ENCODE data around the gene SPI1. TPM values are rescaled to one million over a fixed set of nuclear protein-coding genes. Genes with fewer than 3 reads are reported as not detected.
A peak's percentile ranks its signal among the peaks of the same experiment; 100 is the strongest.

The SPI1 gene
- total RNA-seq (2014; rRNA removed; shearing (Covaris generic)): not detected in 2 replicates
- polyA plus RNA-seq (2015; cell fraction: cytosol; rRNA removed): not detected in 2 replicates
- not detected in 2 replicates for polyA plus RNA-seq (2015; cell fraction: nucleus; rRNA removed)

DNA sequence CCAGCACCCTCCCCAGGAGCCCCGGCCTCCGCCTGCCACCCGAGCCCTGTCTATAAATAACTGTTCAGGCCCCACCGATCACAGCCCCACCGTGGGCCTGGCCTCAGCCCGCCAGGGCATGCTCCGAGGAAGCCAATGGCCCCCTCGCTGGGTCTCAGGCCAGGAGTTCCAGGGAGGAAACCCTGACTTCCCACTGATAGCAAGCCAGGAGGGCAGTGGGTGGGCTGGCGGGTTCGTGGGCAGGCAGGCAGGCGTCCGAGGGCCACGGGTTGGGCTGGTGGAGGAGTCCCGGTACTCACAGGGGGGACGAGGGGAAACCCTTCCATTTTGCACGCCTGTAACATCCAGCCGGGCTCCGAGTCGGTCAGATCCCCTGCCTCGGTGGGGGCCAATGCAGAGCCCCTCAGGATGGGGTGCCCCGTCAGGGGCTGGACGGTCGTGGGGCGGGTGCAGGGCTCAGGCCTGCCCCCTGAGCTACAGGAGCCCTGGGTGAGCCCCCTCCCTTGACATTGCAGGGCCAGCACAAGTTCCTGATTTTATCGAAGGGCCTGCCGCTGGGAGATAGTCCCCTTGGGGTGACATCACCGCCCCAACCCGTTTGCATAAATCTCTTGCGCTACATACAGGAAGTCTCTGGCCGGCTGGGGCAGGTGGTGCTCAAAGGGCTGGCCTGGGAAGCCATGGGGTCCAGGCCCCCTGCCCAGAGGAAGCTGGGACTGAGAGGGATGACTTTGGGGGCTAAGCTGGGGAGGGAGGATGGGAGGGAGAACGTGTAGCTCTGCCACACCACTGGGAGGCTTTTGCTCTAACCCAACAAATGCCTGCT, at the start of gene SPI1:
Gene SPI1 (minus strand): TSS at position 538 of the 826 bp plus-strand sequence. CDS start 194 bp downstream, at position 344.
- DNase-seq (ENCODE audit: low read depth): no peak

DNA sequence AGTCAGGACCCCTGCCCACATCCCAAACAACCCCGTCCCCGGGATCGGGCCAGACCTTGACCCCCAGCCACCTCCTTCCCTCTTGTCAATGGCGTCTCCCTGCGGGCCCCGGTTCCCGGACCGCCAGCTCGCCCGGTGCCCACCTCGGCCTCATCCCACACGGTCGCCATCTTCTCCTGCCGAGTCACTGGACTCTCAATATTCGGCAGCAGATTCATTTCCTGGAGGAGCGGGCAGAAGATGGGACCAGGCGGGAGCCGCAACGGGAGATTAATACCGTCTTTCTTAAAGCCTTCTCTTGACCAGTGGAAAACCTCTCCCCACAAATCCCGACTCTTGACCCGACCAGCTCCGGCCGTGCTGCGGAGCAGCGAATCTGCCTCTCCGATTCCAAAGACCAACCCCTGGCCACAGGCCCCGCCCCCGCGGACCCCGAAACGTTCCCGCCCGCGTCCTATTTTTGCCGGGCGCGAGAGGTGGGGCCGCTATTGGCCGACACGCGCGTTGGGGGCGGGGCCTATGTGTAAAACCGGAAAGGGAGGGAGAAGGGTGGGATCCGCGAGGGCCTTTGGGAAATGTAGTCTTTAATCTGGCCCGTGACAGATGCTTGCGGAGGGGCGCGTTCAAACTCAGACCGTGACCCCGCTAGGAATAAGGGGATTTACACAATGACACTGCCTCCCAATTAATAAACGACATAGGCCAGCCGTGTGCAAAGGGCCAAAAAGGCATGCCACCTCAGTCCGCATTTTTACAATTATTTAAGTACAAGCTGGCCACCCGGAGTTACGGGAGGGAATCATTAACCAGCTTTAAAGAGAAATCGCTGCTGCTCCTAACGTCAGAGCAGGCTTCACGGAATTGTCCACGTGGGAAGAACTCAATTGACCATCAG, 48.0 kb upstream of the SPI1 start, which contains the start of gene PSMC3:
Gene PSMC3 (minus strand): TSS at position 378 of the 895 bp plus-strand sequence. CDS start 160 bp downstream, at position 218.
- DNase-seq (ENCODE audit: low read depth): peak; percentile 93

DNA sequence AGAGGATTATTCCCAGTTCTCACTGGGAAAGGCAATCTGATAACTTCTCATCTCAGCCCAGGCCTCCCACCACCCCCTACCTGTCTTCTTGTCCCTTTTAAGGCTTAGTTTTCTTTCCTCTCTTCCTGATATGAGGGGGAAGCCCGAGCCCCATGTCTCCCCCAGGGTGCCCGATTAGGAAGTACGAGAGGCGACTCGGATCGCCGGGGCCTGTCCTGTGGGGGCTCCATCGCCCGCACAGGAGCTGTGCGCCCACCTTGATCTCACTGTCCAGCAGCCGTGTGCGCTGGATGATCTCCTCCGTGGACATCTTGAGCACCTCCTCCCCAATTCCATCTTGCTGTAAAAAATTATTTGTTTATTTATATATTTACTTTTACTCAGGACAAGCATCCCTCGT, 47.3 kb upstream of the SPI1 start:
- DNase-seq (ENCODE audit: low read depth): no peak

DNA sequence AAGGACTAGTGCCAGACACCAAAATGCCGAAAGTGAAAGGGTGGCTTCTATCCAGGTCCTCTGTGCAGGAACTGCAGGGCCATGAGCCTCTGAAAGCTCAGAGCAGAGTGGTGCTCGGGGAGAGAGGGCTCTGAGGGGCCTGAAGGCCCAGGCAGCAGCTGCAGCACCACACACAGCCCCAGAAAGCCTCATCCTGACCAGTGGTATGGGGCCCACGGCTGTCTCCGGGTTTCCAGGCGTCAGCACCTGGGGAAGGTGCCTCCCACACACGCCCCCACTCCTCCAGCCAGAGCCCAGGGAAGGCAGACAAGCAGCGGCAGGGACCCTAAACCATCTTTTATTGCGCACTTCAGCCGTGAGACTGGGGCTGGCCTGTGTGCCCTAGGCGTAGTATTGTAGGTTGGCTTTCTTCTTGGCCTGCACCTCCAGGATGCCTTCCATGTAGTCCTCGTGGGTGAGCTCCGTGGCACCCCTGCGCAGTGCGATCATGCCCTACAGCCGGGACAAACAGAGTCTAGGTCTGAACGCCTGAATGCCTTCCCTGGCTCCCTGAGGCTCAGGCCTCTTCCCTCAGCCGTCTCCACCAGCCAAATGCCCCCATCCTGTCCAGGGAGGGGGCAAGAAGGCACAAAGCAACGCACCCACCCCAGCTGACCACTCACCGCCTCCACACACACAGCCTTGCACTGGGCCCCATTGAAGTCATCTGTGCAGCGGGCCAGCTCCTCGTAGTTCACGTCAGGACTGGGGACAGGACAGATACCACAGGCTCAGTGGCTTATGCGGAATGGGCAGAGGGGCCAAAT, 40.3 kb upstream of the SPI1 start:
- no peak for DNase-seq (ENCODE audit: low read depth)

DNA sequence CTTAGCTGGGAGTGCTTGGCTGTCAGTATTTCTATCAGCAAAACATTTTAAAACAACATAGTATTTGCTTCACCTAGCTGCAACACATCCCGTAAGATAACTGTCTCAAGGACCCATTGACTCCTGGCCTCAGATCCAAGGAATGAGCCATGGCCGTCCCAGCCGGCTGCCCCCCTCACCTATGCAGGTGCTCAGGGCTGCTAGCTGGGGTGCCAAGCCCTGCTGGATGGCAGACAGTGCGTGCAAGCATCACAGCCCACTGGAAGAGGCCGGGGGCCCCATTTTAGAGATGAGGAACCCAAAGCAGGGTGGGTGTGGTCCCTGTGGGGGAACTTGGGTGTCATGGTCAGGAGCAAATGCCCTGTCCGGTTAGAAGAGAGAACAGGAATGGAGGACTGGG, 39.4 kb upstream of the SPI1 start:
- DNase-seq (ENCODE audit: low read depth): no peak

DNA sequence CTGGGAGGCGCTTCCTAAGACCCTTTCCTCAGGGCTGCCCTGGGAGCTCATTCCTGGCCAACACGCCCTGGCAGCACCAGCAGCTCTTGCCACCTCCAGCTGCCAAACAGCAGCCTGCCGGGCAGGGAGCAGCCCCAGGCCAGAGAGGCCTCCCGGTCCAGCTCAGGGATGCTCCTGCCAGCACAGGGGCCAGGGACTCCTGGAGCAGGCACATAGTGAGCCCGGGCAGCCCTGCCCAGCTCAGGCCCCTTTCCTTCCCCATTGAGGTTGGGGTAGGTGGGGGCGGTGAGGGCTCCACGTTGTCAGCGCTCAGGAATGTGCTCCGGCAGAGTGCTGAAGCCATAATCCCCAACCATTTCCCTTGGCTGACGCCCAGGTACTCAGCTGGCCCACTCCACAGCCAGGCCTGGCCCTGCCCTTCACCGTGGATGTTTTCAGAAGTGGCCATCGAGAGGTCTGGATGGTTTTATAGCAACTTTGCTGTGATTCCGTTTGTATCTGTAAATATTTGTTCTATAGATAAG, 37.7 kb upstream of the SPI1 start:
- peak; percentile 95 for DNase-seq (ENCODE audit: low read depth)

DNA sequence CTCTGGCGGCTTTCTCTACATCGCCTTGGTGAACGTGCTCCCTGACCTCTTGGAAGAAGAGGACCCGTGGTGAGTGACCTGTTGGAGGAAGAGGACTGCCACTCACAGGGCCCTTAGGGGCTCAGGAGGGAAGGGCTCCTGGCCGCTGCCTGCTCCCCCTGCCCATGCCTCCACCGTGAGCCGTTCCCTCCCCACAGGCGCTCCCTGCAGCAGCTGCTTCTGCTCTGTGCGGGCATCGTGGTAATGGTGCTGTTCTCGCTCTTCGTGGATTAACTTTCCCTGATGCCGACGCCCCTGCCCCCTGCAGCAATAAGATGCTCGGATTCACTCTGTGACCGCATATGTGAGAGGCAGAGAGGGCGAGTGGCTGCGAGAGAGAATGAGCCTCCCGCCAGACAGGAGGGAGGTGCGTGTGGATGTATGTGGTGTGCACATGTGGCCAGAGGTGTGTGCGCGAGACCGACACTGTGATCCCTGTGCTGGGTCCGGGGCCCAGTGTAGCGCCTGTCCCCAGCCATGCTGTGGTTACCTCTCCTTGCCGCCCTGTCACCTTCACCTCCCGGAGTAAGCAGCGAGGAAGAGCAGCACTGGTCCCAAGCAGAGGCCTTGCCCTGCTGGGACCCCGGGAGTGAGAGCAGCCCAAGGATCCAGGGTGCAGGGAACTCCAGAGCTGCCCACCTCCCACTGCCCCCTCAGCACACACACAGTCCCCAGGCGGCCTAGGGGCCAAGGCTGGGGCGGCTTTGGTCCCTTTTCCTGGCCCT, 36.9 kb upstream of the SPI1 start:
- no peak for DNase-seq (ENCODE audit: low read depth)

DNA sequence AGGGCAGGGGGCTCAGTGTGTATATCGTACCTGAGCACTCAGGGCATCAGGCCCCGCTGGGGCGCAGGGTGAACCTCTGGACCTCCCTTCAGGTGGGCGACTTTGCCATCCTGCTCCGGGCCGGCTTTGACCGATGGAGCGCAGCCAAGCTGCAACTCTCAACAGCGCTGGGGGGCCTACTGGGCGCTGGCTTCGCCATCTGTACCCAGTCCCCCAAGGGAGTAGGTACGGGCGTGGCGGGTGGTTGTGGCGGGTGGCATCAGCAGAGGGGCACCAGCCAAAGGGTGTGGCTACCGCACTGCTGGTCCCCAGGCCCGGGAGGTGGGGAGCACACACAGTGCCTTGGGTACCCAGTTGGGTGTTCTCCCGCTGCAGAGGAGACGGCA, 36.3 kb upstream of the SPI1 start:
- no peak for DNase-seq (ENCODE audit: low read depth)

DNA sequence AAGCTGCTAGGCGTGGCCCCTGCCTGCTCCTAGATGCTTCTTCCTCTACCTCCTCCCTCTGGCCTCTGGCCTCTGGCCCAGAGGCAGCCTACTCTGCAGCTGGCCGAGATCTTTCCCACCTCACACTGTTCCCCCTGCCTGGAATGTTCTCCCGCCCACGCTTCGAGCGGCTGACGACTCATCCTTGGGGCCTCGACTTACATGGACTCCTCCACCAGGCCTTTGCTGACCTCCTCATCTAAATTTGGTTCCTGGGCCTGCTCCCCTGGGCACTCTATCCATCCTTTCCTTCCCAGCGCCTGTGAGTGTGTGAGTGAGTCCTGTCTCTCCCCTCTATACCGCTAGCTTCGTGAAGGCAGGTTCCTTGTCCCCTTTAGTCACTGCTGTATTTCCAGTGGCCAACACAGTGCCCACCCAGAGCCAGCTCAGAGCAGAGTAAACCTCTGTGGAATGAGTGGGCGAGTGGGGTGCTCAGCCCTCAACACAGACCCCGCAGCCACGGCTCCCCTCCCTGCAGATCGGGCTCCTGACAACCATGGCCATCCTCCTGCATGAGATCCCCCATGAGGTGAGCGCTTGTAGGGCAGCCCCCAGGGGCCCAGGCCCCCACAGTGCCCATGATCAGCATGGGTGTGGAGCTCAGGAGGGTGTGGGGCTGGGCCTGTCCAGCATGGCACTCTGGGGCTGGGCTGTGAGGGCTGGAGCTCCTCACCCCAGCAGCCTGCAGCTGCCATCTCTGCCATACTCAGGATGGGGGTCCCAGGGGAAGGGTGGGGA, 35.7 kb upstream of the SPI1 start:
- peak; percentile 21 for DNase-seq (ENCODE audit: low read depth)

DNA sequence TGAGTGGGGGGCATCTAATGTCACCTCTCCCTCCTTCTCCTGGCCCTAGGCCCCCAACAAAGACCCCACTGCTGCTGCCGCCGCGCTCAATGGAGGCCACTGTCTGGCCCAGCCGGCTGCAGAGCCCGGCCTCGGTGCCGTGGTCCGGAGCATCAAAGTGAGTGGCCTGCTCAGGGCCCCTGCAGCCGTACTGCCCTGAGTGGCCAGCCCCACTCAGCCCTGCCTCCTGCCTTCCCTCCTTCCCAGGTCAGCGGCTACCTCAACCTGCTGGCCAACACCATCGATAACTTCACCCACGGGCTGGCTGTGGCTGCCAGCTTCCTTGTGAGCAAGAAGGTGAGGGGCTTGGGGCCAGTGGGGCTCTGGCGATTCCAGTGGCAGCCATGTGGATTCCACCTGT, 35.0 kb upstream of the SPI1 start:
- DNase-seq (ENCODE audit: low read depth): no peak

DNA sequence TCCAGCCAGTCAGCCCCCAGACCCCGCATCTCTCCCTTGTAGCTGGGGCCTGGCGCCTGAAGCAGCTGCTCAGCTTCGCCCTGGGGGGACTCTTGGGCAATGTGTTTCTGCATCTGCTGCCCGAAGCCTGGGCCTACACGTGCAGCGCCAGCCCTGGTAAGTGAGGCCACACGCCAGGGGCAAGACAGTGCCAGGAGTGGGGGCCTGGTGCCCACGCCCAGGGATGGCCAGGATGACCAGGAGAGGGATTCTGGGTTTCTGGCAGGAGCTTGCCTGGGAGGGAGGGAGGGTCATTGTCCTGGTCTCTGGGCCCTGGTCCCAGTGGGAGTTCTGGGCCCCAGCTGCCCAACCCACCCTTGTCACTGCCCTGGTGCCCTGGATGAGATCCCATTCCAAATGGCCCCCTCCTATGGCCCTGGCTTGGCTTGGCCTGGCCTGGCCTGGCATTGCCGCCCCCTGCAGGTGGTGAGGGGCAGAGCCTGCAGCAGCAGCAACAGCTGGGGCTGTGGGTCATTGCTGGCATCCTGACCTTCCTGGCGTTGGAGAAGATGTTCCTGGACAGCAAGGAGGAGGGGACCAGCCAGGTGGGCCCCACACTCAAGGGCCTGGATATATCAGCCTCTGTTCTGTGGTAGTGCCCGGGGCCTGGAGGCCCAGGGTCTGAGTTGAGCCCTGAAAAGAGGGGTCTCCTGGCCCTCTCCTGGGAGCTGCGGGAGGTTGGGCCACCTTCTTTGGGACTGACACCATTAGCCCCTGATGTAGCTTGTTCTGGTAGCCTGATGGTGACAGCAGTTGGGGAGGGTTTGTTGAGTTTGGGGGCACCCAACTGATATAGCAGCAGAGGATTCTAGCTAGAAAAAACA, 33.8 kb upstream of the SPI1 start:
- peak; percentile 24 for DNase-seq (ENCODE audit: low read depth)

DNA sequence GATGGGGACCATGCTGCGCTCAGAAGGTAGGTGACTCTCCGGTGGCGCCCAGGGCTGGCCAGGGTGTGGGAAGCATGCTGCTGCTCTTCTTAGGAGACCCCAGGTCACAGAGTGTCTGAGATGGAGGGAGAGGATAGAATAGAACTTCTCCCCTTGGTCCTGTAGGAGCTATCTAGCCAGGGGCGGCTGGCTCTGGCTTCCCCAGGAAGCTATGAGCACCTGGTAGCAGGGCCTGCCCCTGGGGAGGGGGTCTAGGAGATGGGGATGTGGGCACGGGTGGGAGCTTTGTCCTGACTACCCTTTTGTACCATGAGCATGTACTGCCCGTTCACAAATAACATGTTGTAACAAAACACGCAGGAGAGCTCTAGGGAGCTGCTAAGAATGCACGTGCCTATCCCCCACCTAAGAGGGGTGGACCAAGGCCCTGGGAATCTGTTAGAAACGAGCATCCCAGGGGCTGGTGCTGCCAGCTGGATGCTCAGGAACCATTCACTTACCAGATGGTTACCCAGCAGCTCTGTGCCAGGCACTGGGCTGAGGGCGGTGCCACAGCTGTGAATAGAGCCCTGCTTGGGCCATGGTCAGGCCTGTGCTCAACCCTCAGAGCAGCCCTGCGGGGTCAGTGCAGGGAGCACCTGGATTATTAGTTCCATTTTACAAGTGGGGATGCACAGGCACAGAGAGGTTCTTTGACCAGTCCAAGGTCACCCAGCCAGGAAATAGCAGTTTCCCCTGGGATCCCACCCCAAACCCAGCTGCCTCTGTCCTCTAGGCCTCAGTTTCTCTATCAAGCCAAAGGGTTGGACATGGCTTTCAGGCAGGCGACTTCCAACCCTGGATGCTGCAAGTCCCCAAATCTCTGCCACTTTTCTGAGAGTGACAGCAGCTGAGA, 32.3 kb upstream of the SPI1 start:
- no peak for DNase-seq (ENCODE audit: low read depth)

DNA sequence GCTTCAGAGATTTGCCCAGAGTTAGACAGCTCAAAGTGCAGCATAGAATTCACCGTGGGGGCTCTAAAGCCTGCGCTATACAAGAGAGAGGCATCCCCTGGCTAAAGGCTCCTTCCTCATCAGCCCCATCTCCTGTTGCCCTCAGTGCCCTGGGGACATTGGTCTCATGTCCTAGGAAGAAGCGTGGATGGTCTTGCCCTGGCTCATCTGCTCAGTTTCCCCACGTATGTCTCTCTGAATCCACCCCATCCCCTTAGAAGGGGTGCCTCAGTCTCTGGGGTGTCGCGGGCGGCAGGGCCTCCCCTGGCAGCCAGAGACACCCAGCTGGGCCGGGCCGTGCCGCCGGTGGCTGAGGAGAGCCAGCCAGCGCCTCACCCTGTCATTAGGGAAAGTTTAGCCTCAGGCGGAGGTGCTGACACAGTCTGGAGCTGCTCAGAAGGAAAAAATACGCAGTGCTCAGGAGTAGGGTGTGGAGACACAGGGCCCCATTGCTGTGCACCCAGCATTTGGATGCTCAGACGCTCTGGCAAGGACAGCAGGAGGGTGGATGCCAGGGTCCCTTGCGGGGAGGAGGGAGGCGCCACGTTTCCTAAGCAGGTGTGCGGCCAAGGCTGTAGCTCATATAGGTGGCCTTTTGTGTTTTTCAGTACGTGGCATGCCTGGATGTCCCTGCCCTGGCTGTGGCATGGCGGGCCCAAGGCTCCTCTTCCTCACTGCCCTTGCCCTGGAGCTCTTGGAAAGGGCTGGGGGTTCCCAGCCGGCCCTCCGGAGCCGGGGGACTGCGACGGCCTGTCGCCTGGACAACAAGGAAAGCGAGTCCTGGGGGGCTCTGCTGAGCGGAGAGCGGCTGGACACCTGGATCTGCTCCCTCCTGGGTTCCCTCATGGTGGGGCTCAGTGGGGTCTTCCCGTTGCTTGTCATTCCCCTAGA, 31.4 kb upstream of the SPI1 start:
- no peak for DNase-seq (ENCODE audit: low read depth)

DNA sequence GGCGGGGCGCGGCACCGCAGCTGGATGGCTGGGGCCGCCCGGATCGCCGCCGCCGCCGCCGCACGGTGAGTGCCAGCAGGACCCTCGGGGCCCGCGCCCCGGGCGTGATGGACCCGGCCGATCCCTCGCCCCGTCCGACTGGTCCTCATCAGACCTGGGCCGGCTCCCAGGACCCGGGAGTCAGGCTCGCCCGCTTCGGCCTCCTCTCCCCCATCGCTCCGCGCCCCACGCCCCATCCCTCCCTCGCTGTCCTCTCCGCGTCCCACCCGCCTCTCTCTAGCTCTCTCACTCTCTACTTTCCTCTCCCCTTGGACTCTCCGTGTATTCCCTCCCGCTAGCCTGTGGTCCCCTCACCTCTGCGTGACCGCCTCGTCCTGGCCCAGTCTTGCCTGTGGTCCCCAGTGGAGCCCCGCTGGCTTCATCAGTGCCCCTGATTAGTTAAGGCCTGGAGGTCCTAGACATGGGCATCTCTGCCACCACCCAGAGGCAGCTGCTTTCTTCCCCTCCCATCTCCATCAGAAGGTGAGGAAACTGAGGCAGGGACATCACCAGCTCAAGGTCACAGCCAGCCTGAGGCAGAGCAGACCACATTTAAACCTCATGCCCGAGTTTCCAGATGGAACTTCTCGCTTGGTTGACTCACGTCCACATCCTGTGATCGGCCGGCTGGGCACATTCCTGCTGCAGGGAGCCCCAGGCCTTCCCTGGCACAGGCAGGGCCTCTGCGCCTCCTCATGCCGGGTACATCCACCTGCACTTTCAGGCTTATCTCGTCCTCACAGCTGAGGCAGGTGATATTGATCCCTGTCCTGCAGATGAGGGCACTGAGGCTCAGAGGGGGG, 30.5 kb upstream of the SPI1 start:
- peak; percentile 79 for DNase-seq (ENCODE audit: low read depth)
